AG04449 (cell line): Measurements from ENCODE around the gene OR56B1.

Source experiments
- CTCF ChIA-PET: fragments of 350-600 bp; formaldehyde crosslinking; extraction: SDS; loops from one replicate; lab custom pipeline; 2021; ENCODE audit warnings: antibody characterized with exemption; lab: Yijun Ruan, JAX
- POLR2A ChIA-PET: fragments of 400-600, 350-600 bp; formaldehyde crosslinking; extraction: SDS; loops from one replicate; lab custom pipeline; 2020; ENCODE audit warnings: antibody characterized with exemption, inconsistent platforms; lab: Yijun Ruan, JAX
- DNase-seq: peaks from one replicate; pipeline ENCODE4 v3.0.0-alpha.2; 2010; ENCODE audit warnings: low read depth, low spot score
- H3K4me3 ChIP-seq: 2 replicates; pipeline ENCODE4 v1.5.1; 2011; ENCODE audit warnings: low read depth, mild to moderate bottlenecking, control low read depth, low read length
- TF ChIP-seq, protein P1 (sequence below): IDR thresholded peaks from one replicate; pipeline ENCODE4 v1.5.1; 2011; ENCODE audit warnings: mild to moderate bottlenecking, moderate library complexity, low read length, control low read depth, inconsistent platforms; ENCODE audit not compliant: insufficient read depth; ENCODE audit errors: missing control alignments

Gene OR56B1

DNA sequence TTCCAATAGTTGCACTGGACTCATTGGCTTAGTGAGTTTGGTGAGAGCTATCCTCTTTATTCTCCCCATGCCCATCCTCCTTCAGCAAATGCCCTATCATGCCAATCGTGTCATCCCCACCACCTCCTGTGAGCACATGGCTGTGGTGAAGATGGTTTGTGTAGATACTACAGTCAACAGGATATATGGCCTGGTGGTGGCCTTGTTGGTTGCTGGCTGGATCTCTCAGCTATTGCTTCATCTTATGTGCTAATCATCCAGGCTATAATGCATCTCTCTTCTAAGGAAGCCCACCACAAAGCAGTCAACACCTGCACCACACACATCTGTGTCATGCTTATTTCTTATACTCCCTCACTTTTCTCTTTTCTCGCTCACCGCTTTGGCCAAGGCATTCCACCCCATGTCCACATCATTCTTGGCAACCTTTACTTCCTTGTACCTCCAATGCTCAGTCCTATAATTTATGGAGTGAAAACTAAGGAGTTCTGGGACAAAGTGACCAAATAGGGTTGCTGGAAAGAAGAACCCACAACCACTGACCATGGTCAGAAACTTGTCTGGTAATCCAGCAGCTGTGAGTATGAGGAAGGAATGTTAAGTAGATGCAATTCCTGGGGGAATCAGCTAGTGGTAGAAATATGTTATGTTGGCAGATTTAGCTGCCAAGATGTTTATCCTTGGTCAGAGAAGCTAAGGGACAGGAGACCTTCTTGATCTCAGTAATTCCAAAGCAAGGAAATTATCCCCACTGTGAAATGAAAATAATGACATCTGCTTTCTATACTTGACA is 16.3 kb upstream of the OR56B1 start:
- TF ChIP-seq, protein P1, sequence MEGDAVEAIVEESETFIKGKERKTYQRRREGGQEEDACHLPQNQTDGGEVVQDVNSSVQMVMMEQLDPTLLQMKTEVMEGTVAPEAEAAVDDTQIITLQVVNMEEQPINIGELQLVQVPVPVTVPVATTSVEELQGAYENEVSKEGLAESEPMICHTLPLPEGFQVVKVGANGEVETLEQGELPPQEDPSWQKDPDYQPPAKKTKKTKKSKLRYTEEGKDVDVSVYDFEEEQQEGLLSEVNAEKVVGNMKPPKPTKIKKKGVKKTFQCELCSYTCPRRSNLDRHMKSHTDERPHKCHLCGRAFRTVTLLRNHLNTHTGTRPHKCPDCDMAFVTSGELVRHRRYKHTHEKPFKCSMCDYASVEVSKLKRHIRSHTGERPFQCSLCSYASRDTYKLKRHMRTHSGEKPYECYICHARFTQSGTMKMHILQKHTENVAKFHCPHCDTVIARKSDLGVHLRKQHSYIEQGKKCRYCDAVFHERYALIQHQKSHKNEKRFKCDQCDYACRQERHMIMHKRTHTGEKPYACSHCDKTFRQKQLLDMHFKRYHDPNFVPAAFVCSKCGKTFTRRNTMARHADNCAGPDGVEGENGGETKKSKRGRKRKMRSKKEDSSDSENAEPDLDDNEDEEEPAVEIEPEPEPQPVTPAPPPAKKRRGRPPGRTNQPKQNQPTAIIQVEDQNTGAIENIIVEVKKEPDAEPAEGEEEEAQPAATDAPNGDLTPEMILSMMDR, result no peak
- no peak overlapping the region for H3K4me3 ChIP-seq
- DNase-seq, result no peak
- POLR2A ChIA-PET, result no interaction called here
- CTCF ChIA-PET, result no interaction called here

DNA sequence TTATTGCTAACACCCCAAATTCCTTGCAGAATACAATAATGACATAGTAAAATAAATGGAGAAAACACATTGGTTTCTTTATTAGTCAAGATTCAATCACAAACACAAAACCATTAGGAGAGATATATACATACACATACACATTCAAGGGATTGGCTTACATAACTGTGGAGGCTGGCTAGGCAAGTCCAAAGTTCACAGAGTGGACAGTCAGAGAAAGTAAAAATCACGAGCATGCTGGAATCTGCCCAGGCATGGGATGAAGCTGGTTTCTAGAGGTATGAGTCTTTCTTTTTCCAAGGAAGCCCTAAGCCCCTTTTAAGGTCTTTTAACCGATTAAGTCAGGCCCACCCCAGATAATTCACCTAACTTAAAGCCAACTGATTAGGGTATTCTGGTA is 13.6 kb upstream of the OR56B1 start:
- TF ChIP-seq, protein P1, result no peak
- no peak overlapping the region for H3K4me3 ChIP-seq
- CTCF ChIA-PET, result no interaction called here
- POLR2A ChIA-PET, result no interaction called here
- no peak for DNase-seq

DNA sequence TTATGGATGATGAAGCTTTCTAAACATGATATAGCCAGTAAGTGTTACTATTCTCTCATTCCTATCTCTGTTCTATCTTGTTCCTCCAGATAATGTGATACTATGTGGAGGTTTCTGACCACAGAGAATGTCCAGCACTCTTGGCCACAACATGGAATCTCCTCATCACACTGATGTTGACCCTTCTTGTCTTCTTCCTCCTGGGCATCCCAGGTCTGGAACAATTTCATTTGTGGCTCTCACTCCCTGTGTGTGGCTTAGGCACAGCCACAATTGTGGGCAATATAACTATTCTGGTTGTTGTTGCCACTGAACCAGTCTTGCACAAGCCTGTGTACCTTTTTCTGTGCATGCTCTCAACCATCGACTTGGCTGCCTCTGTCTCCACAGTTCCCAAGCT is 9.9 kb upstream of the OR56B1 start:
- DNase-seq, result no peak
- ChIA-PET POLR2A (no interaction called here), CTCF (no interaction called here)
- TF ChIP-seq, protein P1, result no peak
- no peak overlapping the region for H3K4me3 ChIP-seq

- DNase-seq, result no peak
- CTCF ChIA-PET, result no interaction called here
- POLR2A ChIA-PET, result no interaction called here
- H3K4me3 ChIP-seq, result no peak overlapping the region
- TF ChIP-seq, protein P1, result no peak
Measured at GRCh38 chr11:5727691-5728090, 8.6 kb upstream of the OR56B1 start.

- H3K4me3 ChIP-seq, result no peak overlapping the region
- POLR2A ChIA-PET, result no interaction called here
- TF ChIP-seq, protein P1, result no peak
- CTCF ChIA-PET, result no interaction called here
- no peak for DNase-seq
Measured at GRCh38 chr11:5737091-5737490, 843 bp downstream of the OR56B1 start.

- POLR2A ChIA-PET, result no interaction called here
- TF ChIP-seq, protein P1, result no peak
- CTCF ChIA-PET, result no interaction called here
Measured at GRCh38 chr11:5737670-5738392, 1.6 kb downstream of the OR56B1 start.

More at GRCh38 chr11:5737670-5738392, 1.6 kb downstream of the OR56B1 start:
- no peak for DNase-seq
- no peak overlapping the region for H3K4me3 ChIP-seq
